Body of pancreas (tissue), 4 donors: ENCODE measurements around the gene KCND1. TPM values are rescaled to one million over a fixed set of nuclear protein-coding genes. Genes with fewer than 3 reads are reported as not detected.
A peak's percentile ranks its signal among the peaks of the same experiment; 100 is the strongest.

Experiments
- ATAC-seq: fragments of 150-250 bp; one replicate; pipeline ENCODE4 v1.9.1; 2016
- DNase-seq, 4 donors: peaks; one replicate each; pipeline ENCODE4 v3.0.0-alpha.2; 2019
- H3K27ac ChIP-seq, 4 donors: fragments of 200-600 bp; sonication (generic); 1 replicate in 3 of 4; 2 replicates in 1 of 4; pipeline versions ENCODE4 v1.5.1 to v1.6.1; 2016 to 2019; ENCODE audit warnings: mild to moderate bottlenecking in 1 of 4, mixed read lengths in 1 of 4, moderate library complexity in 1 of 4
- H3K27me3 ChIP-seq, 2 donors: fragments of 200-600 bp; sonication (generic); one replicate each; pipeline ENCODE4 v1.6.0; 2016; ENCODE audit warnings: mild to moderate bottlenecking in 1 of 2
- H3K36me3 ChIP-seq, 2 donors: fragments of 200-600 bp; sonication (generic); replicated peaks in 1 of 2; 2 replicates each; pipeline ENCODE4 v1.5.1; 2016; ENCODE audit warnings: low read depth in 2 of 2; ENCODE audit not compliant: insufficient read depth in 1 of 2
- H3K4me1 ChIP-seq: fragments of 200-600 bp; sonication (generic); one replicate; pipeline ENCODE4 v1.6.0; 2016
- H3K4me3 ChIP-seq, 2 donors: fragments of 200-600 bp; sonication (generic); 1 replicate in 1 of 2; 2 replicates in 1 of 2; pipeline ENCODE4 v1.5.1; 2016 to 2019
- H3K9me3 ChIP-seq, 3 donors: fragments of 200-600 bp; sonication (generic); 1 replicate in 2 of 3; 2 replicates in 1 of 3; pipeline ENCODE4 v1.5.1; 2016
- CTCF ChIP-seq, 7 experiments: fragments of 450-650 bp in 4 of 7; fragments of 200-600 bp in 3 of 7; sonication (generic) in 3 of 7; IDR thresholded peaks; one replicate each; pipeline ENCODE4 v1.5.1; 2016 to 2019; ENCODE audit warnings: antibody characterized with exemption in 7 of 7
- POLR2A ChIP-seq, 3 donors: fragments of 450-650 bp; IDR thresholded peaks; one replicate each; pipeline ENCODE4 v1.6.1; 2016; ENCODE audit warnings: antibody characterized with exemption in 3 of 3, mild to moderate bottlenecking in 2 of 3
- WGBS, 2 donors: methylation state at CpG; one replicate each; pipeline ENCODE4 v1.1.5; 2017; 5-methylcytosine and 5-hydroxymethylcytosine counted together
- intact Hi-C: fragments of 100-400 bp; cut with DNase I; formaldehyde crosslinking; loops from one replicate; pipeline ENCODE4 v1.15.1; 2023
- total RNA-seq, 2 donors: library from RNA; depleted of rRNA; stranded (reverse); fragments of >200 nt; gene quantifications; one replicate each; pipeline ENCODE4 v1.1.0, GENCODE V29; 2016

The KCND1 gene
- 1 to 10 TPM in 1 of 2 donors, under 1 TPM in 1; 0.52 to 1.3 TPM for total RNA-seq

GRCh38 chrX:48971249-48972219 is at the start of gene KCND1:
Gene KCND1, minus strand, starts transcription at chrX:48971844. Its CDS starts 1,573 bp downstream, at chrX:48970271.
- TF ChIP-seq CTCF (IDR thresholded peaks at IDR 0.05) = no peak
- TF ChIP-seq POLR2A (IDR thresholded peaks at IDR 0.05) = peak in 1 of 3 donors; percentile 28
- Histone ChIP-seq H3K9me3 (no peaks in the 10 kb centered on the region), H3K27ac (peak within 1 kb of the TSS in 2 of 4 donors; percentile 17 to 32), H3K27me3 (no peaks in the 10 kb centered on the region), H3K36me3 (no peaks in the 10 kb centered on the region), H3K4me1 (peaks cover 12% of the 10 kb centered on the region), H3K4me3 (no peak within 1 kb of the TSS)
- intact Hi-C loops = no loop called here
- ATAC-seq = peak; percentile 64
- WGBS, 2 donors = 6 to 8% methylated on average over 7 to 11 of the region's 28 CpGs
- peak; percentile 30 to 41 (median 34) for DNase-seq

DNA sequence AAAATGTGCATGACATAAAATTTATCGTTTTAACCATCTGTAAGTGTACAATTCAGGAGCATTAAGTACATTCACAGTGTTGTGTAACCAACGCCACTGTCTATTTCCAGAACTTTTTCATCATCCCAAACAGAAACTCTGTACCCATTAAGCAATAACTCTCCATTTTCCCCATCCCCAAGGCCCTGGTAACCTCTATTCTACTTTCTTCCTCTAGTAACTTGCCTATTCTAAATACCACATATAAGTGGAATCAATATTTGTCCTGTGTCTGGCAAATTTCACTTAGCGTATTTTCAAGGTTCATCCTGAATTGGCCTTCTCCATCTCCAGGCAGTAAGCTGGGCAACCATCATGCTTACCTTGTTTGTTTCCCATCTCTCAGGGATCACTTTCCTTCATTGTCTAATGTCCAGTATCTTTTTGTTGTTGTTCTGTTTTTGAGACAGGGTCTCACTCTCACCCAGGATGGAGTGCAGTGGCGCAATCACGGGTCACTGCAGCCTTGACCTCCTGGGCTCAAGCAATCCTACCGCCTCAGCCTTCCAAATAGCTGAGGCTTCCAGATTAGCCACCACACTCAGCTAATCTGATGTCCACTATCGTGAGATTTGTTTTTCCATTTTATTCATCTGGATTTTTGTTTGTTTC is 48.1 kb upstream of the KCND1 start:
- no peaks in the 10 kb centered on the region for H3K9me3 ChIP-seq
- H3K27me3 ChIP-seq = no peaks in the 10 kb centered on the region
- ATAC-seq = no peak
- H3K27ac ChIP-seq = no peak overlapping the region
- no peaks in the 10 kb centered on the region for H3K36me3 ChIP-seq
- TF ChIP-seq CTCF (IDR thresholded peaks at IDR 0.05) (no peak), POLR2A (IDR thresholded peaks at IDR 0.05) (no peak)
- no peaks in the 10 kb centered on the region for H3K4me1 ChIP-seq
- no peak for DNase-seq
- intact Hi-C loops = no loop called here
- H3K4me3 ChIP-seq = no peak overlapping the region
- WGBS, 2 donors = 65 to 73% methylated on average over 7 of the region's 7 CpGs

DNA sequence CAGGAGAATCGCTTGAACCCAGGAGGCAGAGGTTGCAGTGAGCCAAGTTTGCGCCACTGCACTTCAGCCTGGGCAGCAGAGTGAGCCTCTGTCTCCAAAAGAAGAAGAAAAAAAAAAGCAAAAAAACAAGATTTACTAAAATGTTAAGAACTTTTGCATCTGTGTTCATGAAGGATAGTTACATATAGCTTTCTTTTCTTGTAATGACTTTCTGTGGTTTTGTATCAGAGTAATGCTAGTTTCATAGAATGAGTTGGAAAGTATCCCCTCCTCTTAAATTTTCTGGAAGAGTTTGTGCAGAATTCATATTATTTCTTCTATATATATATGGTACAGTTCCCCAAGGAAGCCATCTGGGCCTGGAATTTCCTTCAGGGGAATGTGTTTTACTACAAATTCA is 47.4 kb upstream of the KCND1 start:
- H3K9me3 ChIP-seq = no peaks in the 10 kb centered on the region
- TF ChIP-seq CTCF (IDR thresholded peaks at IDR 0.05) (no peak), POLR2A (IDR thresholded peaks at IDR 0.05) (no peak)
- ATAC-seq (no peak), DNase-seq (no peak)
- H3K4me1 ChIP-seq = no peaks in the 10 kb centered on the region
- WGBS, 2 donors = 71 to 90% methylated on average over 1 to 2 of the region's 2 CpGs
- no peaks in the 10 kb centered on the region for H3K36me3 ChIP-seq
- H3K4me3 ChIP-seq = no peak overlapping the region
- H3K27ac ChIP-seq = no peak overlapping the region
- intact Hi-C loops = no loop called here
- H3K27me3 ChIP-seq = no peaks in the 10 kb centered on the region

DNA sequence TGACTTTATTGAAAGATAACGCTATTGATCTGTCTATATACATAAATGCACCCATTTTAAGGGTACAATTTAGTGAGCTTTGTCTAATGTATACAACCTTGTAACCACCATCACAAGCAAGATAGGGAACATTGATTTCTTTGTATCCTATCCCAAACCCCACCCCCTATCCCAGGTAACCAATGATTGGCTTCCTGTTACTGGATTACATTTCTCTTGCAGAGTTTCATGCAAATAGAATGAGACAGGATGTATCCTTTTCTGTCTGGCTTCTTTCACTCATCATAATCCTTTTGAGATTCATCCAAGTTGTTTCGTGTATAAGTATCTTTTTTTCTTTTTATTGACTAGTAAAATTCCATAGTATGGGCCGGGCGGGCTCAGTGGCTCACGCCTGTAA is 32.1 kb upstream of the KCND1 start:
- ATAC-seq = no peak
- H3K27me3 ChIP-seq = no peaks in the 10 kb centered on the region
- TF ChIP-seq CTCF (IDR thresholded peaks at IDR 0.05) (no peak), POLR2A (IDR thresholded peaks at IDR 0.05) (no peak)
- intact Hi-C loops = no loop called here
- peaks cover 10% of the 10 kb centered on the region for H3K4me1 ChIP-seq
- no peak for DNase-seq
- WGBS, 2 donors = 75 to 82% methylated on average over 5 of the region's 5 CpGs
- no peaks in the 10 kb centered on the region for H3K9me3 ChIP-seq
- no peak overlapping the region for H3K27ac ChIP-seq
- no peaks in the 10 kb centered on the region for H3K36me3 ChIP-seq
- H3K4me3 ChIP-seq = no peak overlapping the region
